Mesendoderm (in vitro differentiated cells): ENCODE measurements around the gene DCAF4L1.

Experiments
- DNase-seq: peaks from one replicate; pipeline ENCODE4 v3.0.0; 2013
- H2AK5ac ChIP-seq: 2 replicates; pipeline ENCODE4 v1.6.1; 2013; ENCODE audit warnings: low read length, inconsistent platforms
- H2BK120ac ChIP-seq: 2 replicates; pipeline ENCODE4 v1.6.1; 2013; ENCODE audit warnings: low read depth, mild to moderate bottlenecking, low read length, moderate library complexity, mixed read lengths
- H2BK15ac ChIP-seq: replicated peaks from 2 replicates; pipeline ENCODE4 v1.6.1; 2013; ENCODE audit warnings: low read depth, mild to moderate bottlenecking, moderate library complexity
- H2BK5ac ChIP-seq: 2 replicates; pipeline ENCODE4 v1.6.1; 2013; ENCODE audit warnings: low read length, inconsistent platforms
- H3K18ac ChIP-seq: 2 replicates; pipeline ENCODE4 v1.6.1; 2013; ENCODE audit warnings: mild to moderate bottlenecking, low read length, mixed read lengths
- H3K23ac ChIP-seq: one replicate; pipeline ENCODE4 v1.6.1; 2013; ENCODE audit warnings: low read length
- H3K27ac ChIP-seq: 2 replicates; pipeline ENCODE4 v1.5.1; 2013; ENCODE audit warnings: low read depth, mild to moderate bottlenecking, inconsistent platforms, low read length, moderate library complexity
- H3K27me3 ChIP-seq: 2 replicates; pipeline ENCODE4 v1.6.1; 2013; ENCODE audit warnings: low read length, control low read depth, mild to moderate bottlenecking, inconsistent platforms; ENCODE audit not compliant: insufficient read depth, poor library complexity
- H3K36me3 ChIP-seq: 2 replicates; pipeline ENCODE4 v1.6.1; 2013; ENCODE audit warnings: low read length, inconsistent platforms; ENCODE audit not compliant: control insufficient read depth, insufficient read depth
- H3K4ac ChIP-seq: one replicate; pipeline ENCODE4 v1.6.1; 2013; ENCODE audit warnings: low read depth, mild to moderate bottlenecking, low read length, moderate library complexity
- H3K4me1 ChIP-seq: 2 replicates; pipeline ENCODE4 v1.6.1; 2013; ENCODE audit warnings: low read depth, low read length, inconsistent platforms; ENCODE audit not compliant: control insufficient read depth
- H3K4me2 ChIP-seq: 2 replicates; pipeline ENCODE4 v1.6.1; 2013; ENCODE audit warnings: low read length
- H3K4me3 ChIP-seq: 2 replicates; pipeline ENCODE4 v1.5.1; 2013; ENCODE audit warnings: mild to moderate bottlenecking, low read length
- H3K56ac ChIP-seq: one replicate; pipeline ENCODE4 v1.6.1; 2013; ENCODE audit warnings: low read length
- H3K79me1 ChIP-seq: 2 replicates; pipeline ENCODE4 v1.6.1; 2013; ENCODE audit warnings: low read length, inconsistent platforms
- H3K79me2 ChIP-seq: 2 replicates; pipeline ENCODE4 v1.6.1; 2013; ENCODE audit warnings: mild to moderate bottlenecking, low read length; ENCODE audit not compliant: control insufficient read depth, insufficient read depth
- H3K9ac ChIP-seq: 2 replicates; pipeline ENCODE4 v1.6.1; 2013; ENCODE audit warnings: low read length, inconsistent platforms
- H4K5ac ChIP-seq: one replicate; pipeline ENCODE4 v1.6.1; 2013; ENCODE audit warnings: low read length
- H4K8ac ChIP-seq: one replicate; pipeline ENCODE4 v1.6.1; 2013; ENCODE audit warnings: low read depth, mild to moderate bottlenecking, control low read depth, low read length, moderate library complexity
- WGBS: extraction: QIAGEN DNeasy Blood & Tissue Kit; methylation state at CpG from one replicate; pipeline ENCODE4 v1.1.7; 2013; ENCODE audit warnings: low lambda C conversion rate, missing lambda C conversion rate; ENCODE audit not compliant: insufficient coverage; ENCODE audit errors: extremely low coverage; 5-methylcytosine and 5-hydroxymethylcytosine counted together

Gene DCAF4L1

GRCh38 chr4:41957634-41958033 is 23.9 kb upstream of the DCAF4L1 start:
- H2AK5ac ChIP-seq, result no peak overlapping the region
- no peak overlapping the region for H3K18ac ChIP-seq
- no peak overlapping the region for H4K8ac ChIP-seq
- H2BK5ac ChIP-seq, result no peak overlapping the region
- no peak overlapping the region for H3K4me2 ChIP-seq
- no peak overlapping the region for H3K4me3 ChIP-seq
- no peaks in the 10 kb centered on the region for H3K4me1 ChIP-seq
- no peak overlapping the region for H3K56ac ChIP-seq
- no CpG with 5 or more reads among the region's 1 CpG for WGBS
- H3K27ac ChIP-seq, result no peak overlapping the region
- no peaks in the 10 kb centered on the region for H3K27me3 ChIP-seq
- no peak overlapping the region for H3K9ac ChIP-seq
- no peaks in the 10 kb centered on the region for H3K79me2 ChIP-seq
- no peak overlapping the region for H2BK15ac ChIP-seq
- H2BK120ac ChIP-seq, result no peak overlapping the region
- no peak overlapping the region for H3K4ac ChIP-seq
- H4K5ac ChIP-seq, result no peak overlapping the region
- H3K79me1 ChIP-seq, result no peaks in the 10 kb centered on the region
- no peaks in the 10 kb centered on the region for H3K36me3 ChIP-seq
- no peak overlapping the region for H3K23ac ChIP-seq
- peak; percentile 64 for DNase-seq

GRCh38 chr4:41963105-41963504 is 18.5 kb upstream of the DCAF4L1 start:
- Histone ChIP-seq H2AK5ac (no peak overlapping the region), H2BK5ac (no peak overlapping the region), H3K36me3 (no peaks in the 10 kb centered on the region), H4K8ac (no peak overlapping the region), H3K79me1 (no peaks in the 10 kb centered on the region), H3K4me1 (no peaks in the 10 kb centered on the region), H3K4ac (no peak overlapping the region), H3K27ac (no peak overlapping the region), H3K18ac (no peak overlapping the region), H2BK120ac (no peak overlapping the region), H3K56ac (no peak overlapping the region), H4K5ac (no peak overlapping the region), H3K27me3 (no peaks in the 10 kb centered on the region), H3K4me2 (no peak overlapping the region), H3K23ac (no peak overlapping the region), H3K9ac (no peak overlapping the region), H2BK15ac (no peak overlapping the region), H3K79me2 (no peaks in the 10 kb centered on the region), H3K4me3 (no peak overlapping the region)
- WGBS, result no CpG with 5 or more reads among the region's 4 CpGs
- DNase-seq, result peak; percentile 38

- no peak overlapping the region for H2BK5ac ChIP-seq
- H3K4me1 ChIP-seq, result no peaks in the 10 kb centered on the region
- no peak overlapping the region for H4K8ac ChIP-seq
- no peak overlapping the region for H3K4me3 ChIP-seq
- H2AK5ac ChIP-seq, result no peak overlapping the region
- H3K4ac ChIP-seq, result no peak overlapping the region
- no peak overlapping the region for H3K4me2 ChIP-seq
- H3K56ac ChIP-seq, result no peak overlapping the region
- no peak overlapping the region for H3K23ac ChIP-seq
- H3K79me1 ChIP-seq, result no peaks in the 10 kb centered on the region
- no peak overlapping the region for H3K27ac ChIP-seq
- H2BK120ac ChIP-seq, result no peak overlapping the region
- no peak overlapping the region for H2BK15ac ChIP-seq
- H3K79me2 ChIP-seq, result no peaks in the 10 kb centered on the region
- no peaks in the 10 kb centered on the region for H3K27me3 ChIP-seq
- WGBS, result no CpG with 5 or more reads among the region's 1 CpG
- H3K9ac ChIP-seq, result no peak overlapping the region
- DNase-seq, result no peak
- no peaks in the 10 kb centered on the region for H3K36me3 ChIP-seq
- no peak overlapping the region for H3K18ac ChIP-seq
- no peak overlapping the region for H4K5ac ChIP-seq
Measured at GRCh38 chr4:41964401-41964800, 17.2 kb upstream of the DCAF4L1 start.

DNA sequence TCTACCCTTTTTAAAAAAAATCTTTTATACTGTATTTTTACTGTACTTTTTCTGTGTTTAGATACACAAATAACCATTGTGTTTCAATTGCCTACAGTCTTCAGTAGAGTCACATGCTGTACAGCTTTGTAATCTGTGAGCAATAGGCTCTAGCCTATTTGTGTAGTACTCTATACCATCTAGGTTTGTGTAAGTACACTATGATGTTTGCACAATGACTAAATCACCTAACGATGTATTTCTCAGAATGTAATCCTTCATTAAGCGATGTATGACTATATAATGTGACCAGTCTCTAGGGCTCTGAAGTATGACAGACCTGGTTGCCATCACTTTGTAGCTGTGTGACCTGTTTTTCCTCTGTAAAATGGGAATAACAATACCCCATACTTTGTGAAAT is 14.2 kb upstream of the DCAF4L1 start:
- H2BK15ac ChIP-seq, result no peak overlapping the region
- no peak overlapping the region for H3K4me3 ChIP-seq
- H3K27me3 ChIP-seq, result no peaks in the 10 kb centered on the region
- H4K5ac ChIP-seq, result no peak overlapping the region
- no peak overlapping the region for H3K4ac ChIP-seq
- no peak overlapping the region for H3K9ac ChIP-seq
- H3K79me1 ChIP-seq, result no peaks in the 10 kb centered on the region
- no peak overlapping the region for H3K4me2 ChIP-seq
- H3K27ac ChIP-seq, result no peak overlapping the region
- H3K4me1 ChIP-seq, result no peaks in the 10 kb centered on the region
- H2BK120ac ChIP-seq, result no peak overlapping the region
- H3K56ac ChIP-seq, result no peak overlapping the region
- WGBS, result no CpG with 5 or more reads among the region's 2 CpGs
- DNase-seq, result no peak
- no peaks in the 10 kb centered on the region for H3K79me2 ChIP-seq
- no peak overlapping the region for H3K18ac ChIP-seq
- no peaks in the 10 kb centered on the region for H3K36me3 ChIP-seq
- no peak overlapping the region for H4K8ac ChIP-seq
- no peak overlapping the region for H2BK5ac ChIP-seq
- no peak overlapping the region for H3K23ac ChIP-seq
- H2AK5ac ChIP-seq, result no peak overlapping the region

GRCh38 chr4:41969671-41970070 is 11.9 kb upstream of the DCAF4L1 start:
- DNase-seq, result no peak
- H4K5ac ChIP-seq, result no peak overlapping the region
- no peaks in the 10 kb centered on the region for H3K27me3 ChIP-seq
- H4K8ac ChIP-seq, result no peak overlapping the region
- no peak overlapping the region for H2BK120ac ChIP-seq
- no peaks in the 10 kb centered on the region for H3K79me1 ChIP-seq
- no peak overlapping the region for H3K27ac ChIP-seq
- no peak overlapping the region for H3K4ac ChIP-seq
- H3K18ac ChIP-seq, result no peak overlapping the region
- no peak overlapping the region for H3K23ac ChIP-seq
- no peak overlapping the region for H2BK5ac ChIP-seq
- no peaks in the 10 kb centered on the region for H3K4me1 ChIP-seq
- H2BK15ac ChIP-seq, result no peak overlapping the region
- H3K9ac ChIP-seq, result no peak overlapping the region
- no peak overlapping the region for H3K56ac ChIP-seq
- H3K4me3 ChIP-seq, result no peak overlapping the region
- no peak overlapping the region for H3K4me2 ChIP-seq
- no peak overlapping the region for H2AK5ac ChIP-seq
- H3K79me2 ChIP-seq, result no peaks in the 10 kb centered on the region
- H3K36me3 ChIP-seq, result no peaks in the 10 kb centered on the region

- Histone ChIP-seq H3K79me1 (no peaks in the 10 kb centered on the region), H3K27ac (no peak overlapping the region), H3K4me2 (no peak overlapping the region), H3K56ac (no peak overlapping the region), H3K9ac (no peak overlapping the region), H4K8ac (no peak overlapping the region), H3K4me3 (no peak overlapping the region), H2BK120ac (no peak overlapping the region), H3K36me3 (no peaks in the 10 kb centered on the region), H4K5ac (no peak overlapping the region), H3K18ac (no peak overlapping the region), H3K4ac (no peak overlapping the region), H3K79me2 (no peaks in the 10 kb centered on the region), H3K4me1 (no peaks in the 10 kb centered on the region), H3K27me3 (no peaks in the 10 kb centered on the region), H2BK15ac (no peak overlapping the region), H3K23ac (no peak overlapping the region), H2AK5ac (no peak overlapping the region), H2BK5ac (no peak overlapping the region)
- no peak for DNase-seq
- no CpG with 5 or more reads among the region's 1 CpG for WGBS
Measured at GRCh38 chr4:41975341-41975740, 6.2 kb upstream of the DCAF4L1 start.
